Transverse colon (tissue), 4 donors: ENCODE results near the gene UMODL1. TPM values are rescaled to one million over a fixed set of nuclear protein-coding genes. Genes with fewer than 3 reads are reported as not detected.

ENCODE experiments used
- DNase-seq: peaks from one replicate; pipeline ENCODE4 v3.0.0-alpha.2; 2019
- H3K27ac ChIP-seq, 4 donors: fragments of 200-600 bp; sonication (generic); 2 replicates each; pipeline ENCODE4 v1.5.1; 2016 to 2018; ENCODE audit warnings: inconsistent platforms in 4 of 4
- H3K27me3 ChIP-seq: fragments of 200-600 bp; sonication (generic); 2 replicates; pipeline ENCODE4 v1.5.1; 2017; ENCODE audit warnings: inconsistent platforms
- H3K36me3 ChIP-seq, 4 donors: fragments of 200-600 bp; sonication (generic); 2 replicates each; pipeline ENCODE4 v1.5.1; 2017 to 2019; ENCODE audit warnings: inconsistent platforms in 4 of 4
- H3K4me1 ChIP-seq, 4 donors: fragments of 200-600 bp; sonication (generic); 2 replicates each; pipeline ENCODE4 v1.5.1; 2017 to 2020; ENCODE audit warnings: inconsistent platforms in 4 of 4
- H3K4me3 ChIP-seq, 4 donors: fragments of 200-600 bp; sonication (generic); 1 replicate in 1 of 4; 2 replicates in 3 of 4; pipeline versions ENCODE4 v1.5.1 to v1.6.1; 2017 to 2019; ENCODE audit warnings: inconsistent platforms in 4 of 4
- H3K9me3 ChIP-seq, 2 donors: fragments of 200-600 bp; sonication (generic); 2 replicates each; pipeline ENCODE4 v1.5.1; 2017 to 2019; ENCODE audit warnings: inconsistent platforms in 2 of 2
- EP300 ChIP-seq: sonication (generic); formaldehyde crosslinking; IDR thresholded peaks from one replicate; pipeline ENCODE4 v1.6.1; 2017; ENCODE audit warnings: antibody characterized with exemption, low read depth
- POLR2A ChIP-seq: fragments of 450-650 bp; IDR thresholded peaks from one replicate; pipeline ENCODE4 v1.6.1; 2016; ENCODE audit warnings: antibody characterized with exemption, mild to moderate bottlenecking, moderate library complexity
- POLR2AphosphoS5 ChIP-seq, 3 donors: sonication (generic); formaldehyde crosslinking; IDR thresholded peaks; one replicate each; pipeline ENCODE4 v1.6.1; 2016; ENCODE audit warnings: antibody characterized with exemption in 3 of 3
- WGBS, 2 donors: methylation state at CpG; one replicate each; pipeline ENCODE4 v1.1.5; 2018; ENCODE audit warnings: low coverage in 1 of 2; 5-methylcytosine and 5-hydroxymethylcytosine counted together
- in situ Hi-C, 4 donors: fragments of 200-750 bp; cut with MboI; loops; one replicate each; pipeline versions ENCODE4 v1.15.0 to v1.15.1; 2017; ENCODE audit warnings: low sequenced_read_pairs in 3 of 4, low pct_ligation_motif_present in 1 of 4, low pct_unique_long_range_greater_than_20kb in 1 of 4
- intact Hi-C: fragments of 100-400 bp; cut with DNase I; formaldehyde crosslinking; loops from one replicate; pipeline ENCODE4 v1.15.1; 2023; ENCODE audit warnings: low total_unique reads
- total RNA-seq, 4 donors: library from RNA; depleted of rRNA; stranded (reverse); fragments of >200 nt; gene quantifications; one replicate each; pipeline ENCODE4 v1.1.0, GENCODE V29; 2016
- TF ChIP-seq, protein P1 (sequence below), 5 experiments: fragments of 200-600 bp in 3 of 5; fragments of 450-650 bp in 2 of 5; sonication (generic) in 3 of 5; IDR thresholded peaks; 1 replicate in 2 of 5; 2 replicates in 3 of 5; pipeline ENCODE4 v1.5.1; 2016 to 2017; ENCODE audit warnings: antibody characterized with exemption in 5 of 5, inconsistent platforms in 3 of 5, mild to moderate bottlenecking in 2 of 5, moderate library complexity in 1 of 5

UMODL1 gene
- total RNA-seq, 4 donors from 2014 or later = 0.16 to 3.2 (median 0.68) TPM; not detected in 1

GRCh38 chr21:42157606-42158310, 86.6 kb downstream of the UMODL1 start:
- intact Hi-C loops (no loop called here), in situ Hi-C loops (loop anchor here (10.0 to 25.0 kb wide), 3 partner anchors 97 to 305 kb away; no protein-coding TSS in a partner anchor)
- no peak for DNase-seq
- TF ChIP-seq POLR2A (no peak), EP300 (no peak), POLR2AphosphoS5 (IDR thresholded peaks at IDR 0.05) (no peak)
- TF ChIP-seq, protein P1, sequence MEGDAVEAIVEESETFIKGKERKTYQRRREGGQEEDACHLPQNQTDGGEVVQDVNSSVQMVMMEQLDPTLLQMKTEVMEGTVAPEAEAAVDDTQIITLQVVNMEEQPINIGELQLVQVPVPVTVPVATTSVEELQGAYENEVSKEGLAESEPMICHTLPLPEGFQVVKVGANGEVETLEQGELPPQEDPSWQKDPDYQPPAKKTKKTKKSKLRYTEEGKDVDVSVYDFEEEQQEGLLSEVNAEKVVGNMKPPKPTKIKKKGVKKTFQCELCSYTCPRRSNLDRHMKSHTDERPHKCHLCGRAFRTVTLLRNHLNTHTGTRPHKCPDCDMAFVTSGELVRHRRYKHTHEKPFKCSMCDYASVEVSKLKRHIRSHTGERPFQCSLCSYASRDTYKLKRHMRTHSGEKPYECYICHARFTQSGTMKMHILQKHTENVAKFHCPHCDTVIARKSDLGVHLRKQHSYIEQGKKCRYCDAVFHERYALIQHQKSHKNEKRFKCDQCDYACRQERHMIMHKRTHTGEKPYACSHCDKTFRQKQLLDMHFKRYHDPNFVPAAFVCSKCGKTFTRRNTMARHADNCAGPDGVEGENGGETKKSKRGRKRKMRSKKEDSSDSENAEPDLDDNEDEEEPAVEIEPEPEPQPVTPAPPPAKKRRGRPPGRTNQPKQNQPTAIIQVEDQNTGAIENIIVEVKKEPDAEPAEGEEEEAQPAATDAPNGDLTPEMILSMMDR (IDR thresholded peaks at IDR 0.05) = no peak
- no peak overlapping the region for H3K27ac ChIP-seq
- no peak overlapping the region for H3K4me3 ChIP-seq
- H3K36me3 ChIP-seq = no peaks in the 10 kb centered on the region
- H3K27me3 ChIP-seq = no peaks in the 10 kb centered on the region
- WGBS, 2 donors = 81% methylated on average over 11 of the region's 11 CpGs; no CpG with 5 or more reads in 1 of the 2 donors
- H3K9me3 ChIP-seq = no peaks in the 10 kb centered on the region
- peaks cover 0 to 5% (median 2%) of the 10 kb centered on the region in 4 donors for H3K4me1 ChIP-seq

- no peak overlapping the region for H3K4me3 ChIP-seq
- H3K36me3 ChIP-seq = no peaks in the 10 kb centered on the region
- no peaks in the 10 kb centered on the region for H3K27me3 ChIP-seq
- intact Hi-C loops = no loop called here
- H3K9me3 ChIP-seq = no peaks in the 10 kb centered on the region
- 70 to 88% methylated on average over 6 to 8 of the region's 8 CpGs for WGBS, 2 donors
- in situ Hi-C loops = loop anchor here (10.0 to 25.0 kb wide), 3 partner anchors 96 to 303 kb away; no protein-coding TSS in a partner anchor
- no peak for TF ChIP-seq POLR2A
- peaks cover 0 to 7% (median 3%) of the 10 kb centered on the region in 4 donors for H3K4me1 ChIP-seq
- no peak for DNase-seq
- no peak overlapping the region for H3K27ac ChIP-seq
These were observed 87.7 kb downstream of the UMODL1 start for GRCh38 chr21:42158846-42159245.

GRCh38 chr21:42159560-42160110, 88.5 kb downstream of the UMODL1 start:
- no peak for DNase-seq
- in situ Hi-C loops = loop anchor here (10.0 to 25.0 kb wide), 3 partner anchors 95 to 303 kb away; no protein-coding TSS in a partner anchor
- intact Hi-C loops = loop anchor here (5.0 kb wide), 1 partner anchor 98 kb away; no protein-coding TSS in a partner anchor
- no peaks in the 10 kb centered on the region for H3K27me3 ChIP-seq
- H3K9me3 ChIP-seq = no peaks in the 10 kb centered on the region
- H3K27ac ChIP-seq = no peak overlapping the region
- 54 to 100% methylated on average over 2 to 11 of the region's 11 CpGs for WGBS, 2 donors
- no peak overlapping the region for H3K4me3 ChIP-seq
- TF ChIP-seq EP300 = no peak
- TF ChIP-seq POLR2AphosphoS5 (IDR thresholded peaks at IDR 0.05) = no peak
- no peaks in the 10 kb centered on the region for H3K36me3 ChIP-seq
- peaks cover 0 to 15% (median 9%) of the 10 kb centered on the region in 4 donors for H3K4me1 ChIP-seq

GRCh38 chr21:42160111-42160721, 89.1 kb downstream of the UMODL1 start:
- TF ChIP-seq POLR2A = no peak
- H3K4me3 ChIP-seq = no peak overlapping the region
- H3K27ac ChIP-seq = no peak overlapping the region
- intact Hi-C loops (loop anchor here (5.0 kb wide), 1 partner anchor 97 kb away; no protein-coding TSS in a partner anchor), in situ Hi-C loops (loop anchor here in 1 of 4 donors (25.0 kb wide), 1 partner anchor 302 kb away; no protein-coding TSS in a partner anchor)
- DNase-seq = no peak
- no peaks in the 10 kb centered on the region for H3K36me3 ChIP-seq
- no peaks in the 10 kb centered on the region for H3K27me3 ChIP-seq
- 74 to 80% methylated on average over 1 to 25 of the region's 25 CpGs for WGBS, 2 donors
- no peaks in the 10 kb centered on the region for H3K9me3 ChIP-seq
- peaks cover 0 to 19% (median 10%) of the 10 kb centered on the region in 4 donors for H3K4me1 ChIP-seq

GRCh38 chr21:42160765-42161164, 89.6 kb downstream of the UMODL1 start:
- no peaks in the 10 kb centered on the region for H3K27me3 ChIP-seq
- H3K4me3 ChIP-seq = no peak overlapping the region
- intact Hi-C loops (loop anchor here (5.0 kb wide), 1 partner anchor 97 kb away; no protein-coding TSS in a partner anchor), in situ Hi-C loops (loop anchor here in 1 of 4 donors (25.0 kb wide), 1 partner anchor 302 kb away; no protein-coding TSS in a partner anchor)
- no peak for DNase-seq
- no peaks in the 10 kb centered on the region for H3K36me3 ChIP-seq
- H3K27ac ChIP-seq = no peak overlapping the region
- peaks cover 0 to 23% (median 11%) of the 10 kb centered on the region in 4 donors for H3K4me1 ChIP-seq
- 92% methylated on average over 9 of the region's 9 CpGs; no CpG with 5 or more reads in 1 of the 2 donors for WGBS, 2 donors
- H3K9me3 ChIP-seq = no peaks in the 10 kb centered on the region
- TF ChIP-seq POLR2A (no peak), EP300 (no peak), POLR2AphosphoS5 (IDR thresholded peaks at IDR 0.05) (no peak)
- TF ChIP-seq, protein P1 (IDR thresholded peaks at IDR 0.05) = no peak
